ENCODE measurements around the gene QRFPR.

Gene QRFPR

GRCh38 chr4:121376556-121376955 lies 4.3 kb downstream of the QRFPR start:
- Histone ChIP-seq H3K18ac (ENCODE audit: low read length) (no peak overlapping the region), H3K4me3 (ENCODE audit: low read length in 2 of 2) (no peak overlapping the region), H3K4ac (ENCODE audit: low read length) (no peak overlapping the region), H3K4me2 (ENCODE audit: insufficient read depth, low read length, poor library complexity, severe bottlenecking) (no peak overlapping the region), H2BK5ac (ENCODE audit: low read length) (no peak overlapping the region), H2AK5ac (ENCODE audit: low read depth, low read length) (no peak overlapping the region), H3K9me3 (replicated peaks in 1 of 2; ENCODE audit: control insufficient read depth in 2 of 2, insufficient read depth in 1 of 2, low read depth in 1 of 2, low read length in 2 of 2) (no peaks in the 10 kb centered on the region), H3K79me1 (ENCODE audit: low read depth, low read length) (no peaks in the 10 kb centered on the region), H3K4me1 (ENCODE audit: control insufficient read depth in 2 of 2, insufficient read depth in 1 of 2, low read depth in 1 of 2, low read length in 2 of 2) (peaks cover 0 to 2% of the 10 kb centered on the region in 2 donors), H3K36me3 (replicated peaks in 1 of 2; ENCODE audit: control insufficient read depth in 2 of 2, insufficient read depth in 2 of 2, low read length in 2 of 2) (no peaks in the 10 kb centered on the region), H4K8ac (ENCODE audit: low read depth, low read length) (no peak overlapping the region), H3K27me3 (ENCODE audit: control insufficient read depth in 3 of 3, insufficient read depth in 3 of 3, low read depth in 1 of 3, low read length in 3 of 3) (peaks cover 9 to 40% (median 19%) of the 10 kb centered on the region in 3 experiments), H2BK15ac (ENCODE audit: low read length) (no peak overlapping the region), H3K9ac (ENCODE audit: low read depth, low read length, poor library complexity) (no peak overlapping the region), H4K91ac (ENCODE audit: low read depth, low read length, poor library complexity) (no peak overlapping the region), H2AFZ (ENCODE audit: low read length) (no peak overlapping the region), H2BK120ac (ENCODE audit: low read depth, low read length) (no peak overlapping the region), H3K27ac (replicated peaks; ENCODE audit: low read length) (no peak overlapping the region), H3K14ac (ENCODE audit: low read length) (no peak overlapping the region), H2BK12ac (ENCODE audit: low read length) (no peak overlapping the region), H3K23ac (ENCODE audit: low read depth, low read length, poor library complexity) (no peak overlapping the region)
- no peak for DNase-seq (ENCODE audit: low spot score)
- WGBS, 2 donors (ENCODE audit: extremely low coverage in 2 of 2, insufficient read length in 2 of 2, insufficient replicate concordance in 1 of 2): no CpG with 5 or more reads among the region's 2 CpGs

GRCh38 chr4:121376097-121376496 lies 4.7 kb downstream of the QRFPR start:
- no CpG with 5 or more reads among the region's 1 CpG for WGBS, 2 donors (ENCODE audit: extremely low coverage in 2 of 2, insufficient read length in 2 of 2, insufficient replicate concordance in 1 of 2)
- H2AFZ ChIP-seq (ENCODE audit: low read length): no peak overlapping the region
- H3K9me3 ChIP-seq (replicated peaks in 1 of 2; ENCODE audit: control insufficient read depth in 2 of 2, insufficient read depth in 1 of 2, low read depth in 1 of 2, low read length in 2 of 2): no peaks in the 10 kb centered on the region
- H4K8ac ChIP-seq (ENCODE audit: low read depth, low read length): no peak overlapping the region
- no peak overlapping the region for H4K91ac ChIP-seq (ENCODE audit: low read depth, low read length, poor library complexity)
- no peak overlapping the region for H2BK12ac ChIP-seq (ENCODE audit: low read length)
- H3K23ac ChIP-seq (ENCODE audit: low read depth, low read length, poor library complexity): no peak overlapping the region
- H2BK5ac ChIP-seq (ENCODE audit: low read length): no peak overlapping the region
- H3K27ac ChIP-seq (replicated peaks; ENCODE audit: low read length): no peak overlapping the region
- H3K4me2 ChIP-seq (ENCODE audit: insufficient read depth, low read length, poor library complexity, severe bottlenecking): no peak overlapping the region
- no peak overlapping the region for H3K9ac ChIP-seq (ENCODE audit: low read depth, low read length, poor library complexity)
- no peak overlapping the region for H3K4ac ChIP-seq (ENCODE audit: low read length)
- no peak overlapping the region for H2BK120ac ChIP-seq (ENCODE audit: low read depth, low read length)
- H3K4me3 ChIP-seq (ENCODE audit: low read length in 2 of 2): no peak overlapping the region
- DNase-seq (ENCODE audit: low spot score): no peak
- H2AK5ac ChIP-seq (ENCODE audit: low read depth, low read length): no peak overlapping the region
- peaks cover 9 to 35% (median 19%) of the 10 kb centered on the region in 3 experiments for H3K27me3 ChIP-seq (ENCODE audit: control insufficient read depth in 3 of 3, insufficient read depth in 3 of 3, low read depth in 1 of 3, low read length in 3 of 3)
- no peak overlapping the region for H3K18ac ChIP-seq (ENCODE audit: low read length)
- H3K79me1 ChIP-seq (ENCODE audit: low read depth, low read length): no peaks in the 10 kb centered on the region
- H2BK15ac ChIP-seq (ENCODE audit: low read length): no peak overlapping the region
- H3K14ac ChIP-seq (ENCODE audit: low read length): no peak overlapping the region
- no peaks in the 10 kb centered on the region for H3K36me3 ChIP-seq (replicated peaks in 1 of 2; ENCODE audit: control insufficient read depth in 2 of 2, insufficient read depth in 2 of 2, low read length in 2 of 2)
- H3K4me1 ChIP-seq (ENCODE audit: control insufficient read depth in 2 of 2, insufficient read depth in 1 of 2, low read depth in 1 of 2, low read length in 2 of 2): peaks cover 0 to 2% of the 10 kb centered on the region in 2 donors

GRCh38 chr4:121375262-121375661 lies 5.6 kb downstream of the QRFPR start:
- no peak overlapping the region for H3K4me2 ChIP-seq (ENCODE audit: insufficient read depth, low read length, poor library complexity, severe bottlenecking)
- no peak overlapping the region for H2BK12ac ChIP-seq (ENCODE audit: low read length)
- H2AK5ac ChIP-seq (ENCODE audit: low read depth, low read length): no peak overlapping the region
- no peak overlapping the region for H2AFZ ChIP-seq (ENCODE audit: low read length)
- H3K79me1 ChIP-seq (ENCODE audit: low read depth, low read length): no peaks in the 10 kb centered on the region
- peaks cover 0 to 1% of the 10 kb centered on the region in 2 donors for H3K4me1 ChIP-seq (ENCODE audit: control insufficient read depth in 2 of 2, insufficient read depth in 1 of 2, low read depth in 1 of 2, low read length in 2 of 2)
- H3K4ac ChIP-seq (ENCODE audit: low read length): no peak overlapping the region
- no peak overlapping the region for H4K91ac ChIP-seq (ENCODE audit: low read depth, low read length, poor library complexity)
- no peak overlapping the region for H3K14ac ChIP-seq (ENCODE audit: low read length)
- H2BK120ac ChIP-seq (ENCODE audit: low read depth, low read length): no peak overlapping the region
- no peak for DNase-seq (ENCODE audit: low spot score)
- no peak overlapping the region for H3K4me3 ChIP-seq (ENCODE audit: low read length in 2 of 2)
- no peaks in the 10 kb centered on the region for H3K36me3 ChIP-seq (replicated peaks in 1 of 2; ENCODE audit: control insufficient read depth in 2 of 2, insufficient read depth in 2 of 2, low read length in 2 of 2)
- peaks cover 1 to 27% (median 11%) of the 10 kb centered on the region in 3 experiments for H3K27me3 ChIP-seq (ENCODE audit: control insufficient read depth in 3 of 3, insufficient read depth in 3 of 3, low read depth in 1 of 3, low read length in 3 of 3)
- no peak overlapping the region for H3K23ac ChIP-seq (ENCODE audit: low read depth, low read length, poor library complexity)
- no peaks in the 10 kb centered on the region for H3K9me3 ChIP-seq (replicated peaks in 1 of 2; ENCODE audit: control insufficient read depth in 2 of 2, insufficient read depth in 1 of 2, low read depth in 1 of 2, low read length in 2 of 2)
- H3K27ac ChIP-seq (replicated peaks; ENCODE audit: low read length): no peak overlapping the region
- H3K9ac ChIP-seq (ENCODE audit: low read depth, low read length, poor library complexity): no peak overlapping the region
- no peak overlapping the region for H2BK15ac ChIP-seq (ENCODE audit: low read length)
- no peak overlapping the region for H4K8ac ChIP-seq (ENCODE audit: low read depth, low read length)
- H2BK5ac ChIP-seq (ENCODE audit: low read length): no peak overlapping the region
- H3K18ac ChIP-seq (ENCODE audit: low read length): no peak overlapping the region

GRCh38 chr4:121373841-121374240 lies 7.0 kb downstream of the QRFPR start:
- no peaks in the 10 kb centered on the region for H3K36me3 ChIP-seq (replicated peaks in 1 of 2; ENCODE audit: control insufficient read depth in 2 of 2, insufficient read depth in 2 of 2, low read length in 2 of 2)
- peaks cover 0 to 12% (median 0%) of the 10 kb centered on the region in 3 experiments for H3K27me3 ChIP-seq (ENCODE audit: control insufficient read depth in 3 of 3, insufficient read depth in 3 of 3, low read depth in 1 of 3, low read length in 3 of 3)
- no peak overlapping the region for H2AFZ ChIP-seq (ENCODE audit: low read length)
- no peaks in the 10 kb centered on the region for H3K9me3 ChIP-seq (replicated peaks in 1 of 2; ENCODE audit: control insufficient read depth in 2 of 2, insufficient read depth in 1 of 2, low read depth in 1 of 2, low read length in 2 of 2)
- H2BK12ac ChIP-seq (ENCODE audit: low read length): no peak overlapping the region
- no peak overlapping the region for H2BK5ac ChIP-seq (ENCODE audit: low read length)
- H3K4ac ChIP-seq (ENCODE audit: low read length): no peak overlapping the region
- no peak overlapping the region for H3K23ac ChIP-seq (ENCODE audit: low read depth, low read length, poor library complexity)
- no peak for DNase-seq (ENCODE audit: low spot score)
- no peak overlapping the region for H3K4me2 ChIP-seq (ENCODE audit: insufficient read depth, low read length, poor library complexity, severe bottlenecking)
- H3K9ac ChIP-seq (ENCODE audit: low read depth, low read length, poor library complexity): no peak overlapping the region
- H3K27ac ChIP-seq (replicated peaks; ENCODE audit: low read length): no peak overlapping the region
- no peak overlapping the region for H2AK5ac ChIP-seq (ENCODE audit: low read depth, low read length)
- H3K4me1 ChIP-seq (ENCODE audit: control insufficient read depth in 2 of 2, insufficient read depth in 1 of 2, low read depth in 1 of 2, low read length in 2 of 2): no peaks in the 10 kb centered on the region
- H3K18ac ChIP-seq (ENCODE audit: low read length): no peak overlapping the region
- H4K91ac ChIP-seq (ENCODE audit: low read depth, low read length, poor library complexity): no peak overlapping the region
- WGBS, 2 donors (ENCODE audit: extremely low coverage in 2 of 2, insufficient read length in 2 of 2, insufficient replicate concordance in 1 of 2): no CpG with 5 or more reads among the region's 6 CpGs
- no peak overlapping the region for H3K4me3 ChIP-seq (ENCODE audit: low read length in 2 of 2)
- H4K8ac ChIP-seq (ENCODE audit: low read depth, low read length): no peak overlapping the region
- no peak overlapping the region for H3K14ac ChIP-seq (ENCODE audit: low read length)
- H3K79me1 ChIP-seq (ENCODE audit: low read depth, low read length): no peaks in the 10 kb centered on the region
- H2BK15ac ChIP-seq (ENCODE audit: low read length): no peak overlapping the region
- H2BK120ac ChIP-seq (ENCODE audit: low read depth, low read length): no peak overlapping the region

Data from neuronal stem cell (in vitro differentiated cells).